Gastroesophageal sphincter (tissue), 4 donors: ENCODE data around the gene GUCA2B. TPM values are rescaled to one million over a fixed set of nuclear protein-coding genes. Genes with fewer than 3 reads are reported as not detected.

Experiments used
- ATAC-seq: fragments of 150-250 bp; one replicate; pipeline ENCODE4 v1.9.1; 2016; ENCODE audit warnings: mild to moderate bottlenecking, moderate library complexity
- H3K27ac ChIP-seq, 4 donors: fragments of 200-600 bp; sonication (generic) in 3 of 4; 1 replicate in 3 of 4; 2 replicates in 1 of 4; pipeline ENCODE4 v1.5.1; 2016 to 2019
- H3K27me3 ChIP-seq: fragments of 200-600 bp; sonication (generic); one replicate; pipeline ENCODE4 v1.5.1; 2019
- H3K36me3 ChIP-seq, 2 donors: fragments of 200-600 bp; sonication (generic); one replicate each; pipeline ENCODE4 v1.5.1; 2019; ENCODE audit warnings: control low read depth in 1 of 2
- H3K4me1 ChIP-seq, 3 donors: fragments of 200-600 bp; sonication (generic); 1 replicate in 2 of 3; 2 replicates in 1 of 3; pipeline ENCODE4 v1.5.1; 2016 to 2019; ENCODE audit warnings: control low read depth in 2 of 3
- H3K4me3 ChIP-seq, 2 donors: fragments of 200-600 bp; sonication (generic); one replicate each; pipeline ENCODE4 v1.5.1; 2019; ENCODE audit warnings: mild to moderate bottlenecking in 1 of 2, moderate library complexity in 1 of 2
- H3K9me3 ChIP-seq, 3 donors: fragments of 200-600 bp; sonication (generic); one replicate each; pipeline ENCODE4 v1.5.1; 2017 to 2019; ENCODE audit warnings: control low read depth in 2 of 3
- CTCF ChIP-seq, 4 experiments: fragments of 200-600 bp in 2 of 4; fragments of 450-650 bp in 2 of 4; sonication (generic) in 1 of 4; IDR thresholded peaks; one replicate each; pipeline ENCODE4 v1.5.1; 2017 to 2019; ENCODE audit warnings: antibody characterized with exemption in 4 of 4, mild to moderate bottlenecking in 2 of 4, moderate library complexity in 2 of 4
- EP300 ChIP-seq: sonication (generic); formaldehyde crosslinking; IDR thresholded peaks from one replicate; pipeline ENCODE4 v1.6.1; 2017; ENCODE audit warnings: antibody characterized with exemption, mild to moderate bottlenecking
- POLR2A ChIP-seq, 2 donors: fragments of 450-650 bp; IDR thresholded peaks; one replicate each; pipeline ENCODE4 v1.6.1; 2017; ENCODE audit warnings: antibody characterized with exemption in 2 of 2, mild to moderate bottlenecking in 2 of 2, moderate library complexity in 1 of 2
- POLR2AphosphoS5 ChIP-seq: sonication (generic); formaldehyde crosslinking; IDR thresholded peaks from one replicate; pipeline ENCODE4 v1.6.1; 2017; ENCODE audit warnings: antibody characterized with exemption
- WGBS, 2 donors: methylation state at CpG; one replicate each; pipeline ENCODE4 v1.1.5; 2018; ENCODE audit warnings: low coverage in 1 of 2; 5-methylcytosine and 5-hydroxymethylcytosine counted together
- total RNA-seq, 4 donors: library from RNA; depleted of rRNA; stranded (reverse); fragments of >200 nt; gene quantifications; one replicate each; pipeline ENCODE4 v1.1.0, GENCODE V29; 2016

The GUCA2B gene
- total RNA-seq, 4 donors from 2014 or later, result not detected

- no peak for ATAC-seq
- Histone ChIP-seq H3K36me3 (peaks cover 0 to 82% of the 10 kb centered on the region in 2 donors), H3K27me3 (no peaks in the 10 kb centered on the region), H3K27ac (no peak overlapping the region), H3K4me3 (no peak overlapping the region), H3K4me1 (peaks cover 0 to 16% (median 0%) of the 10 kb centered on the region in 3 donors), H3K9me3 (no peaks in the 10 kb centered on the region)
- no peak for TF ChIP-seq EP300
- no peak for TF ChIP-seq POLR2AphosphoS5
- no peak for TF ChIP-seq CTCF (IDR thresholded peaks at IDR 0.05)
- no peak for TF ChIP-seq POLR2A (IDR thresholded peaks at IDR 0.05)
- WGBS, 2 donors, result 85 to 91% methylated on average over 1 to 3 of the region's 3 CpGs
These were observed 31.4 kb downstream of the GUCA2B start for GRCh38 chr1:42184616-42185015.

GRCh38 chr1:42186152-42186551, 32.9 kb downstream of the GUCA2B start:
- Histone ChIP-seq H3K4me3 (no peak overlapping the region), H3K27me3 (no peaks in the 10 kb centered on the region), H3K27ac (no peak overlapping the region), H3K4me1 (peaks cover 0 to 10% (median 0%) of the 10 kb centered on the region in 3 donors), H3K36me3 (peaks cover 0 to 90% of the 10 kb centered on the region in 2 donors), H3K9me3 (no peaks in the 10 kb centered on the region)
- TF ChIP-seq POLR2AphosphoS5, result no peak
- TF ChIP-seq CTCF (IDR thresholded peaks at IDR 0.05), result no peak
- TF ChIP-seq POLR2A (IDR thresholded peaks at IDR 0.05), result no peak
- no peak for TF ChIP-seq EP300
- ATAC-seq, result no peak
- WGBS, 2 donors, result 60 to 61% methylated on average over 2 to 3 of the region's 3 CpGs

GRCh38 chr1:42189931-42190853, 37.0 kb downstream of the GUCA2B start:
- ATAC-seq, result no peak
- no peak overlapping the region for H3K27ac ChIP-seq
- peaks cover 0 to 10% (median 0%) of the 10 kb centered on the region in 3 donors for H3K4me1 ChIP-seq
- peaks cover 0 to 80% of the 10 kb centered on the region in 2 donors for H3K36me3 ChIP-seq
- TF ChIP-seq POLR2A (IDR thresholded peaks at IDR 0.05) (no peak), EP300 (no peak), POLR2AphosphoS5 (no peak), CTCF (IDR thresholded peaks at IDR 0.05) (no peak)
- H3K4me3 ChIP-seq, result no peak overlapping the region
- no peaks in the 10 kb centered on the region for H3K27me3 ChIP-seq
- WGBS, 2 donors, result 80 to 87% methylated on average over 4 to 6 of the region's 6 CpGs
- H3K9me3 ChIP-seq, result no peaks in the 10 kb centered on the region

GRCh38 chr1:42191319-42191718, 38.1 kb downstream of the GUCA2B start:
- Histone ChIP-seq H3K9me3 (no peaks in the 10 kb centered on the region), H3K27ac (no peak overlapping the region), H3K4me3 (no peak overlapping the region), H3K36me3 (peaks cover 0 to 83% of the 10 kb centered on the region in 2 donors), H3K27me3 (no peaks in the 10 kb centered on the region), H3K4me1 (peaks cover 0 to 4% (median 0%) of the 10 kb centered on the region in 3 donors)
- no peak for TF ChIP-seq POLR2AphosphoS5
- no peak for TF ChIP-seq EP300
- TF ChIP-seq POLR2A (IDR thresholded peaks at IDR 0.05), result no peak
- no peak for TF ChIP-seq CTCF (IDR thresholded peaks at IDR 0.05)
- ATAC-seq, result no peak
- WGBS, 2 donors, result 90 to 91% methylated on average over 8 of the region's 8 CpGs

GRCh38 chr1:42192106-42192505, 38.9 kb downstream of the GUCA2B start:
- no peak for ATAC-seq
- 75 to 87% methylated on average over 4 of the region's 4 CpGs for WGBS, 2 donors
- H3K36me3 ChIP-seq, result peaks cover 0 to 83% of the 10 kb centered on the region in 2 donors
- H3K4me3 ChIP-seq, result no peak overlapping the region
- no peak overlapping the region for H3K27ac ChIP-seq
- no peaks in the 10 kb centered on the region for H3K4me1 ChIP-seq
- no peaks in the 10 kb centered on the region for H3K9me3 ChIP-seq
- no peaks in the 10 kb centered on the region for H3K27me3 ChIP-seq
- no peak for TF ChIP-seq POLR2A (IDR thresholded peaks at IDR 0.05)
- no peak for TF ChIP-seq CTCF (IDR thresholded peaks at IDR 0.05)
